H1 (cell line): ENCODE results near the gene ZNF407. TPM values are rescaled to one million over a fixed set of nuclear protein-coding genes. Genes with fewer than 3 reads are reported as not detected.

Source experiments
- CTCF ChIA-PET: fragments of 300-600 bp; sonication (Branson Sonifier 250); formaldehyde crosslinking; loops from one replicate; lab custom pipeline; 2021; ENCODE audit not compliant: partially characterized antibody; lab: Charles Lee
- POLR2A ChIA-PET: fragments of 300-600 bp; sonication (Branson Sonifier 250); formaldehyde crosslinking; loops from one replicate; lab custom pipeline; 2021; ENCODE audit warnings: inconsistent platforms; ENCODE audit not compliant: partially characterized antibody; lab: Charles Lee
- DNase-seq, 2 experiments: peaks; one replicate each; pipeline versions ENCODE4 v3.0.0 to v3.0.0-alpha.2; 2010 to 2022; ENCODE audit warnings: low spot score in 2 of 2, low read depth in 1 of 2, mixed read lengths in 1 of 2
- FAIRE-seq: peaks from 2 replicates; lab custom pipeline; 2011; peaks lifted over from hg19 to GRCh38; lab: Jason Lieb, UNC
- H2AFZ ChIP-seq: 2 replicates; pipeline ENCODE4 v1.8.1; 2012; ENCODE audit warnings: low read length, inconsistent platforms
- H2AK5ac ChIP-seq: 2 replicates; pipeline ENCODE4 v1.6.1; 2013; ENCODE audit warnings: low read depth, low read length
- H2BK120ac ChIP-seq: replicated peaks from 2 replicates; pipeline ENCODE3; 2013; ENCODE audit warnings: low read depth, low read length, inconsistent platforms
- H2BK12ac ChIP-seq: 2 replicates; pipeline ENCODE4 v1.6.1; 2013; ENCODE audit warnings: low read depth, low read length
- H2BK15ac ChIP-seq: 2 replicates; pipeline ENCODE4 v1.6.1; 2013; ENCODE audit warnings: low read length
- H2BK20ac ChIP-seq: 2 replicates; pipeline ENCODE4 v1.6.1; 2013; ENCODE audit warnings: low read length
- H2BK5ac ChIP-seq: 2 replicates; pipeline ENCODE4 v1.6.1; 2013; ENCODE audit warnings: low read depth, low read length
- H3K14ac ChIP-seq: 2 replicates; pipeline ENCODE4 v1.6.1; 2013; ENCODE audit warnings: inconsistent platforms; ENCODE audit not compliant: insufficient read length
- H3K18ac ChIP-seq: 2 replicates; pipeline ENCODE4 v1.6.1; 2013; ENCODE audit warnings: low read length; ENCODE audit errors: extremely low read depth
- H3K23ac ChIP-seq: 2 replicates; pipeline ENCODE4 v1.6.1; 2013; ENCODE audit warnings: inconsistent platforms; ENCODE audit not compliant: insufficient read length
- H3K23me2 ChIP-seq: 2 replicates; pipeline ENCODE4 v1.6.1; 2013; ENCODE audit warnings: low read depth, low read length
- H3K27ac ChIP-seq: 2 replicates; pipeline ENCODE4 v1.6.1; 2011; ENCODE audit warnings: low read depth, low read length, inconsistent platforms
- H3K27me3 ChIP-seq, 4 experiments: replicated peaks in 1 of 4; 1 replicate in 1 of 4; 2 replicates in 3 of 4; pipeline versions ENCODE4 v1.6.1 to v1.8.1; 2011 to 2013; ENCODE audit warnings: low read length in 3 of 4, mild to moderate bottlenecking in 3 of 4, inconsistent platforms in 2 of 4, mixed read lengths in 2 of 4, moderate library complexity in 1 of 4; ENCODE audit not compliant: control insufficient read depth in 3 of 4, insufficient read depth in 3 of 4; ENCODE audit errors: extremely low read depth in 1 of 4
- H3K36me3 ChIP-seq, 4 experiments: 2 replicates each; pipeline versions ENCODE4 v1.6.1 to v1.8.1; 2011 to 2013; ENCODE audit warnings: mild to moderate bottlenecking in 4 of 4, low read length in 3 of 4, moderate library complexity in 2 of 4, control low read depth in 1 of 4, inconsistent platforms in 1 of 4; ENCODE audit not compliant: insufficient read depth in 4 of 4, control insufficient read depth in 2 of 4
- H3K4ac ChIP-seq: replicated peaks from 2 replicates; pipeline ENCODE3; 2013; ENCODE audit warnings: low read length, low read depth, mixed read lengths, inconsistent platforms; ENCODE audit not compliant: insufficient read length
- H3K4me1 ChIP-seq, 4 experiments: replicated peaks in 1 of 4; 1 replicate in 1 of 4; 2 replicates in 3 of 4; pipeline versions ENCODE4 v1.6.1 to v1.8.1; 2011 to 2013; ENCODE audit warnings: low read length in 3 of 4, inconsistent platforms in 2 of 4, mixed read lengths in 1 of 4; ENCODE audit not compliant: insufficient read depth in 4 of 4, control insufficient read depth in 3 of 4
- H3K4me2 ChIP-seq, 2 experiments: 2 replicates each; pipeline versions ENCODE4 v1.6.1 to v1.8.1; 2011 to 2013; ENCODE audit warnings: low read depth in 2 of 2, low read length in 2 of 2, control low read depth in 1 of 2, inconsistent platforms in 1 of 2, mild to moderate bottlenecking in 1 of 2; ENCODE audit not compliant: insufficient read depth in 1 of 2
- H3K4me3 ChIP-seq, 4 experiments: fragments of 200-600, 300-600 bp in 1 of 4; sonication (generic), shearing (Covaris generic), sonication (Bioruptor Twin) in 1 of 4; 2 replicates each; pipeline versions ENCODE4 v1.5.1 to v1.8.1; 2011 to 2016; ENCODE audit warnings: low read length in 4 of 4, low read depth in 3 of 4, control low read depth in 2 of 4, inconsistent platforms in 2 of 4, mild to moderate bottlenecking in 2 of 4, mixed read lengths in 1 of 4, moderate library complexity in 1 of 4; ENCODE audit not compliant: insufficient read depth in 2 of 4; ENCODE audit errors: extremely low read depth in 1 of 4
- H3K56ac ChIP-seq: replicated peaks from 2 replicates; pipeline ENCODE3; 2013; ENCODE audit warnings: low read depth, mild to moderate bottlenecking, mixed read lengths, low read length, inconsistent platforms; ENCODE audit not compliant: insufficient read length
- H3K79me1 ChIP-seq: 2 replicates; pipeline ENCODE4 v1.6.1; 2013; ENCODE audit warnings: low read depth, low read length, control low read depth
- H3K79me2 ChIP-seq, 2 experiments: 2 replicates each; pipeline versions ENCODE4 v1.6.1 to v1.8.1; 2012 to 2013; ENCODE audit warnings: low read length in 2 of 2, mild to moderate bottlenecking in 2 of 2, inconsistent platforms in 1 of 2; ENCODE audit not compliant: insufficient read depth in 2 of 2, control insufficient read depth in 1 of 2
- H3K9ac ChIP-seq, 4 experiments: replicated peaks in 1 of 4; 1 replicate in 1 of 4; 2 replicates in 3 of 4; pipeline versions ENCODE4 v1.6.1 to v1.8.1; 2011 to 2013; ENCODE audit warnings: low read depth in 3 of 4, low read length in 3 of 4, control low read depth in 2 of 4, mild to moderate bottlenecking in 2 of 4, moderate library complexity in 2 of 4, inconsistent platforms in 1 of 4; ENCODE audit errors: extremely low read depth in 1 of 4
- H3K9me3 ChIP-seq, 2 experiments: 2 replicates each; pipeline versions ENCODE4 v1.6.1 to v1.8.1; 2012 to 2013; ENCODE audit warnings: mild to moderate bottlenecking in 2 of 2, moderate library complexity in 2 of 2, control low read depth in 1 of 2, inconsistent platforms in 1 of 2, low read depth in 1 of 2, low read length in 1 of 2, mixed read lengths in 1 of 2; ENCODE audit not compliant: insufficient read depth in 2 of 2
- H4K20me1 ChIP-seq, 2 experiments: replicated peaks in 1 of 2; 2 replicates each; pipeline versions ENCODE3 to v1.8.1; 2011 to 2013; ENCODE audit warnings: inconsistent platforms in 2 of 2, low read length in 2 of 2, mild to moderate bottlenecking in 1 of 2; ENCODE audit not compliant: insufficient read depth in 2 of 2, control insufficient read depth in 1 of 2
- H4K5ac ChIP-seq: 2 replicates; pipeline ENCODE4 v1.6.1; 2013; ENCODE audit warnings: low read length, low read depth, mixed read lengths, inconsistent platforms; ENCODE audit not compliant: insufficient read length
- H4K8ac ChIP-seq: 2 replicates; pipeline ENCODE4 v1.8.0; 2013; ENCODE audit warnings: mild to moderate bottlenecking, moderate library complexity, low read length, inconsistent platforms; ENCODE audit not compliant: insufficient read depth; ENCODE audit errors: extremely low read depth
- H4K91ac ChIP-seq: replicated peaks from 2 replicates; pipeline ENCODE3; 2013; ENCODE audit warnings: low read length, mixed read lengths, inconsistent platforms; ENCODE audit not compliant: insufficient read length
- ATF3 ChIP-seq: IDR thresholded peaks from 2 replicates; pipeline ENCODE4 v1.6.1; 2011; ENCODE audit warnings: low read depth, mild to moderate bottlenecking, low read length; ENCODE audit not compliant: insufficient read depth
- BACH1 ChIP-seq: IDR thresholded peaks from 2 replicates; pipeline ENCODE4 v1.6.1; 2012; ENCODE audit warnings: low read length, improper control_type of control experiment
- CTCF ChIP-seq, 3 experiments: IDR thresholded peaks; 1 replicate in 2 of 3; 2 replicates in 1 of 3; pipeline versions ENCODE4 v1.5.1 to v1.6.1; 2011; ENCODE audit warnings: low read length in 3 of 3, mild to moderate bottlenecking in 3 of 3, inconsistent platforms in 2 of 3, low read depth in 1 of 3, moderate library complexity in 1 of 3; ENCODE audit not compliant: insufficient read depth in 1 of 3; ENCODE audit errors: control extremely low read depth in 1 of 3
- FOSL1 ChIP-seq: IDR thresholded peaks from 2 replicates; pipeline ENCODE4 v1.6.1; 2011; ENCODE audit warnings: mild to moderate bottlenecking, low read depth, low read length, moderate library complexity; ENCODE audit not compliant: insufficient read depth
- JUND ChIP-seq: IDR thresholded peaks from 2 replicates; pipeline ENCODE4 v1.6.1; 2011; ENCODE audit warnings: mild to moderate bottlenecking, improper control_type of control experiment, low read length
- KDM5A ChIP-seq: fragments of 200-600 bp; IDR thresholded peaks from 2 replicates; pipeline ENCODE4 v1.7.1; 2012; ENCODE audit warnings: mild to moderate bottlenecking, low read length, inconsistent platforms, mixed read lengths
- RBBP5 ChIP-seq: IDR thresholded peaks from 2 replicates; pipeline ENCODE4 v1.7.1; 2012; ENCODE audit warnings: low read depth, mild to moderate bottlenecking, inconsistent platforms, low read length, moderate library complexity, borderline replicate concordance
- SIN3A ChIP-seq, 2 experiments: IDR thresholded peaks in 1 of 2; conservative IDR thresholded peaks in 1 of 2; 2 replicates each; pipeline ENCODE4 v1.6.1; 2011 to 2012; ENCODE audit warnings: low read length in 2 of 2, improper control_type of control experiment in 1 of 2, low read depth in 1 of 2, mild to moderate bottlenecking in 1 of 2
- SP1 ChIP-seq: IDR thresholded peaks from 2 replicates; pipeline ENCODE4 v1.6.1; 2011; ENCODE audit warnings: low read depth, low read length
- SRF ChIP-seq: IDR thresholded peaks from 2 replicates; pipeline ENCODE4 v1.6.1; 2011; ENCODE audit warnings: mild to moderate bottlenecking, low read depth, low read length, moderate library complexity
- TCF12 ChIP-seq: IDR thresholded peaks from 2 replicates; pipeline ENCODE4 v1.6.1; 2011; ENCODE audit warnings: low read depth, mild to moderate bottlenecking, low read length
- TEAD4 ChIP-seq: IDR thresholded peaks from 2 replicates; pipeline ENCODE4 v1.6.1; 2012; ENCODE audit warnings: low read depth, low read length, inconsistent platforms, mixed read lengths
- WGBS, 2 experiments: shearing (Covaris generic) in 1 of 2; methylation state at CpG; one replicate each; pipeline versions ENCODE4 v1.1.6 to v1.1.7; 2013 to 2015; ENCODE audit warnings: low lambda C conversion rate in 2 of 2, mixed read lengths in 2 of 2, inconsistent platforms in 1 of 2, low coverage in 1 of 2, missing lambda C conversion rate in 1 of 2; ENCODE audit not compliant: insufficient replicate concordance in 2 of 2, insufficient coverage in 1 of 2, insufficient read length in 1 of 2; ENCODE audit errors: extremely low coverage in 1 of 2, missing lambda C conversion rate in 1 of 2; 5-methylcytosine and 5-hydroxymethylcytosine counted together
- polyA plus RNA-seq, 7 experiments: library from polyadenylated mRNA; depleted of rRNA in 3 of 7; stranded (reverse) in 5 of 7; unstranded in 2 of 7; fragments of >200 nt in 5 of 7; fragments of 200-250 nt in 2 of 7; gene quantifications; 1 replicate in 5 of 7; 2 replicates in 1 of 7; 4 replicates in 1 of 7; pipeline versions ENCODE4 v1.2.1 to v1.2.3, GENCODE V29; 2011 to 2013; ENCODE audit warnings: missing spikeins in 2 of 7, mixed read lengths in 2 of 7
- total RNA-seq: library from RNA; stranded (reverse); fragmentation: NEBNext Ultra II Directional; extraction: Animal tissue kit (Norgen Biotek cat#: 25700); gene quantifications from 2 replicates; pipeline ENCODE4 v1.2.1, GENCODE V29; 2021

Gene ZNF407
- total and polyA plus RNA-seq, 2 of the 8 experiments (the other 6 are each of a cell fraction or from before 2014, with no cell fraction given): 1.5 to 6.8 TPM

- no peak overlapping the region for H3K27ac ChIP-seq
- TF ChIP-seq TEAD4 (no peak), BACH1 (no peak), RBBP5 (no peak), ATF3 (no peak), SP1 (no peak), SRF (no peak), KDM5A (no peak), SIN3A (conservative IDR thresholded peaks at IDR 0.05 in 1 of 2, IDR thresholded peaks at IDR 0.05 in 1 of 2; ENCODE audit: low read depth in 1 of 2, low read length in 2 of 2) (no peak), JUND (no peak), CTCF (IDR thresholded peaks at IDR 0.05; ENCODE audit: control extremely low read depth in 1 of 3, insufficient read depth in 1 of 3, low read depth in 1 of 3, low read length in 3 of 3) (no peak), TCF12 (no peak), FOSL1 (no peak)
These were observed 268.9 kb downstream of the ZNF407 start for GRCh38 chr18:74866577-74866976.

More at GRCh38 chr18:74866577-74866976, 268.9 kb downstream of the ZNF407 start:
- Histone ChIP-seq H3K14ac (no peak overlapping the region), H3K79me1 (no peaks in the 10 kb centered on the region), H3K9me3 (no peaks in the 10 kb centered on the region), H4K20me1 (no peaks in the 10 kb centered on the region), H2BK20ac (no peak overlapping the region), H3K36me3 (no peaks in the 10 kb centered on the region), H3K4ac (no peak overlapping the region), H2BK5ac (no peak overlapping the region), H2AFZ (no peak overlapping the region), H3K23me2 (no peaks in the 10 kb centered on the region), H3K4me3 (no peak overlapping the region), H3K4me2 (no peak overlapping the region), H3K9ac (no peak overlapping the region), H2BK120ac (no peak overlapping the region), H4K8ac (no peak overlapping the region), H2BK15ac (no peak overlapping the region), H3K18ac (no peak overlapping the region), H4K5ac (no peak overlapping the region), H3K56ac (no peak overlapping the region), H3K23ac (no peak overlapping the region), H3K79me2 (no peaks in the 10 kb centered on the region), H2BK12ac (no peak overlapping the region), H3K4me1 (no peaks in the 10 kb centered on the region), H2AK5ac (no peak overlapping the region), H4K91ac (no peak overlapping the region), H3K27me3 (no peaks in the 10 kb centered on the region)
- 97% methylated on average over 3 of the region's 3 CpGs; no CpG with 5 or more reads in 1 of the 2 experiments for WGBS, 2 experiments
- POLR2A ChIA-PET: no interaction called here
- CTCF ChIA-PET: no interaction called here
- no peak for FAIRE-seq
- no peak for DNase-seq
